IgD-negative memory B cell (primary cell): ENCODE data around the gene CDT1. TPM values are rescaled to one million over a fixed set of nuclear protein-coding genes. Genes with fewer than 3 reads are reported as not detected.
A peak's percentile ranks its signal among the peaks of the same experiment; 100 is the strongest.

Experiments used
- H3K27ac Mint-ChIP-seq, 3 donors: one replicate each; pipeline ENCODE4 v1.8.0; 2020 to 2022; ENCODE audit warnings: mild to moderate bottlenecking in 3 of 3, mixed read lengths in 3 of 3, moderate library complexity in 1 of 3
- H3K27me3 Mint-ChIP-seq: one replicate; pipeline ENCODE4 v1.8.0; 2021; ENCODE audit warnings: mixed read lengths
- H3K36me3 Mint-ChIP-seq: one replicate; pipeline ENCODE4 v1.8.0; 2020; ENCODE audit warnings: mild to moderate bottlenecking, mixed read lengths
- H3K4me1 Mint-ChIP-seq, 3 donors: one replicate each; pipeline ENCODE4 v1.8.0; 2020 to 2022; ENCODE audit warnings: mixed read lengths in 3 of 3, mild to moderate bottlenecking in 1 of 3
- H3K4me3 Mint-ChIP-seq, 4 donors: one replicate each; pipeline ENCODE4 v1.8.0; 2020 to 2022; ENCODE audit warnings: mild to moderate bottlenecking in 4 of 4, mixed read lengths in 4 of 4, moderate library complexity in 3 of 4
- H3K9me3 Mint-ChIP-seq, 3 donors: one replicate each; pipeline ENCODE4 v1.8.0; 2020 to 2021; ENCODE audit warnings: mixed read lengths in 3 of 3, mild to moderate bottlenecking in 1 of 3
- polyA plus RNA-seq: library from polyadenylated mRNA; unstranded; fragments of 300-500 nt; fragmentation: Illumina TruSeq; gene quantifications from one replicate; pipeline ENCODE4 v1.2.3, GENCODE V29; 2021

CDT1 gene
- polyA plus RNA-seq, 1 donor from 2014 or later = 0.20 TPM

DNA sequence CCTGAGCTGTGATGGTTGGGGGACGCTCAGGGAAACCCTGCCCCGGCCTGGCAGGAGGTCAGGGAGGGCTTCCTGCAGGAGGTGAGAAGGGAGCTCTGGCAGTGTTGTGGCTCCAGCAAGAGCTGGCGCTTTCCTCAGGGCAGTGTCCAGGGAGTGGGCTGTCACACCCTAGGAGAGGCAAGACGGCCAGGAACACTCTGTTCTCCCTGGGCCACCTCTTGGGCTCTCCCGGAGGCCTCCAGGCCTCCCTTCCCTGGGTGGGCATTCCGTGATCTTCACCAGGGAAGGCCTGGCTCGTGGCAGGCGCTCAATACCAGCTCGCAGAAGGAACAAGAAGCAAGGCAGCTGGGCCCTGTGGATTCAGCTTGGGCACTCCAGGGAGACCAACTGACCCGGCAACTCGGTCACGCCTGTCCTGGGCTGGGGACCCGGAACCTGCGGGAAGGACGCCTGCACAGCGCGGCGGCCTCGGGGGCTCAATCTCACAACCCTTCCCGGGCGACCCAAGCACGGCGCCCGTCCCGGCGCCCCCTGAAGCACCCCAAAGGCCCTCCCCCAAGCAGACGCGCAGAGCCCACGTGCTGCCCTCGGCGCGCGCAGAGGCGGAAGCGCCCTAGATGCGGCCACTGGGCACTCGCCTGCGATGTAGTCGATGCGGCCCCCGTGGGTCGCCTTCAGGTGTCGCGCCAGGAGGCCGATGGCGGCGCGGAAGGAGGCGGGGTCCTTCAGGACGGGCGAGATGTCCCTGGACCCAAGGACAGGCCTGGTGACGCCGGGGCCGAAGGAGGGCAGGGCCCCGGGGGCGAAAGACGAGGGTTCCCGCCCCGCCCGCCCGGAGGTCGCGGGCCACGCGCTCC lies 7.6 kb downstream of the CDT1 start:
- Mint-ChIP-seq H3K4me1 (peaks cover 0 to 8% (median 6%) of the 10 kb centered on the region in 3 donors), H3K36me3 (no peaks in the 10 kb centered on the region), H3K9me3 (no peaks in the 10 kb centered on the region)

DNA sequence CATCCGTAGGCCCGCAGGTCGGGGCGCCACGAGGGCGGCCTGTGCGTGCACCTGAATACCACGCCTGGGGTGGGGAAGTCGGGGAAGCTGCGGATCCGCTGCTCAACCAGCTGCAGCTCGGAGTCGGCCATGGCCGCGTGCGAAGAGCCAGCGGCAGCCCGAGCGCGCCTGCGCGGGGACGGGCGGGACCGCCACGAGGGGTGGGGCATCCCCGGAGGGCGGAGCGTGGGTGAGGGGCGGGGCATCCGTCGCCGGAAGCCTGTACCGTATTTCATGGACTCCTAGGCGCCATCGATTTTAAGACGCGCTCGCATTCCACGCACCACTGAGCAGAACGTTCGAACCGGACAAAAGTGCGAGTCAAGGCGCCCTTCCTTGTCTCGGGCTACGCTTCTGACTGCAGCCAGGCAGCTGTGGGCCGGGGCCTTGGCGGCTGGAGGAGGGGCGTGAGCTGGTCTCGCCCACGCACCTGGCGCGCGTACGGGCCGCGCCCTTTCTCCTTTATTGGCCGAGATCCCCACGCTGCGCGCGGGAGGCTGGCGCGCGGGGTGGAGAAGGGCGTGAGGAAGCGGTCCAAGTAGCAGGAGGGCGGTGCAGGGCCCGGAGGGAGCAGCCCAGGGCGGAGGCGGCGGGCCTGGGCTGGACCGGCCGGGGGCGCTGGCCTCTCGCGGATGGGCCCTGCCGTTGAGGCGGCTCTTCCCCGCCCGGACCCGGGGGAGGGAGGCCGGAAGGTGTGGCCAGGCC lies 8.4 kb downstream of the CDT1 start, which contains the start of gene APRT:
TSS of gene APRT (minus strand) at position 160 of the 744 bp plus-strand sequence. CDS start at position 131, 29 bp downstream.
- Mint-ChIP-seq H3K27ac (peak within 1 kb of the TSS; percentile 81 to 96 (median 89)), H3K4me1 (peaks cover 0 to 8% (median 6%) of the 10 kb centered on the region in 3 donors), H3K27me3 (no peaks in the 10 kb centered on the region), H3K9me3 (no peaks in the 10 kb centered on the region), H3K36me3 (no peaks in the 10 kb centered on the region), H3K4me3 (peak within 1 kb of the TSS; percentile 86 to 97 (median 92))

More for the DNA sequence above, 7.6 kb downstream of the CDT1 start:
- Mint-ChIP-seq H3K27me3 (no peaks in the 10 kb centered on the region), H3K4me3 (peak overlapping the region; percentile 86 to 97 (median 92)), H3K27ac (peak overlapping the region; percentile 81 to 93 (median 89))

DNA sequence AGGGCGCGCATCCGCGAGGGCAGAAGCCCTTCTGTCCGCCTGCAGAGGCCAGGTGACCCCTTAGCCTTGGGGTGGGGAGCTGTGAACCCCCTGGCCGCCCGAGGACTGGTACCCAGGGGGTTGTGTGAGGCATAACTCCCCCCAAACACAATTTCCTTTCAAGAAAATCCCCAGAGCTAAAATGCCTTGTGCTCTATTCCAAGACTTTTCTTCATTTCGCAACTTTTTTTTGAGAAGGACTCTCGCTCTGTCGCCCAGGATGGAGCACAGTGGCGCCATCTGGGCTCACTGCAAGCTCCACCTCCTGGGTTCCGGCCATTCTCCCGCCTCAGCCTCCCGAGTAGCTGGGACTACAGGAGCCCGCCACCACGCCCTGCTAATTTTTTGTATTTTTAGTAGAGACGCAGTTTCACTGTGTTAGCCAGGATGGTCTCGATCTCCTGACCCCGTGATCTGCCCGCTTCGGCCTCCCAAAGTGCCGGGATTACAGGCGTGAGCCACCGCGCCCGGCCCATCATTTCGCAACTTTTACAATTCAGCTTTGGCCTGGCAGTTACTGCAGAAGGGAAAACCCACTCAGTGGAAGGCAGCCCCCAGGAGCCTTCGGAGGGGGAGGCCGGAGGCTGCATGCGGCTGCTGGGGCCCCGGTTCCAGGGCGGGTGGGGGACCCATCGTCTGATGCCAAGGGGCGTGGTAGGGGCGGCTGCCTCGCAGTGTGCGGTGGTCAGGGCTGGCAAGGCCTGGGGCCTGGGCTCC lies 9.1 kb downstream of the CDT1 start:
- Mint-ChIP-seq H3K4me3 (peak overlapping the region; percentile 66 to 90 (median 78)), H3K36me3 (no peaks in the 10 kb centered on the region), H3K27me3 (no peaks in the 10 kb centered on the region), H3K27ac (peak overlapping the region in 2 of 3 donors; percentile 31 to 81), H3K9me3 (no peaks in the 10 kb centered on the region), H3K4me1 (peaks cover 0 to 8% (median 6%) of the 10 kb centered on the region in 3 donors)

- H3K9me3 Mint-ChIP-seq = no peaks in the 10 kb centered on the region
- H3K36me3 Mint-ChIP-seq = no peaks in the 10 kb centered on the region
- H3K4me3 Mint-ChIP-seq = peak overlapping the region in 2 of 4 donors; percentile 23 to 75
- H3K4me1 Mint-ChIP-seq = peaks cover 0 to 8% (median 6%) of the 10 kb centered on the region in 3 donors
- H3K27me3 Mint-ChIP-seq = no peaks in the 10 kb centered on the region
- peak overlapping the region in 1 of 3 donors; percentile 78 for H3K27ac Mint-ChIP-seq
Measured at GRCh38 chr16:88813269-88814143, 9.9 kb downstream of the CDT1 start.

DNA sequence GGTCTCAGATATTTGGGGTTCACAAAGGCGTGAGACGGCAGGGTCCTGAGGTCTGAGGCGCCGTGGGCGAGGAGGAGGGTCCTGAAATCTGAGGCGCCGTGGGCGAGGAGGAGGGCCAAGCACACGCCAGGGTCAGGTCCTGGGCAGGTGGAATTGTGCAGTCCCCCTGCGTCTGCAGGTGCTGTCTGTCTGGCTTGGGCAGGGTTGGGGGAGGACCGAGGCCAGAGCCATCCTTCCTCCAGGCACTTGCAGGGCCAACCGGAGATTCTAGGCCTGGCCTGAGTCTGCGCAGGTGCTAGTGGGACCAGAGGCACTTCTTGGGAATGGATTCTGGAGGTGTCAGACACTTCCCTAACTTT lies 10.5 kb downstream of the CDT1 start:
- H3K27ac Mint-ChIP-seq = peak overlapping the region in 1 of 3 donors; percentile 78
- no peaks in the 10 kb centered on the region for H3K27me3 Mint-ChIP-seq
- H3K4me1 Mint-ChIP-seq = peaks cover 0 to 8% (median 6%) of the 10 kb centered on the region in 3 donors
- H3K4me3 Mint-ChIP-seq = peak overlapping the region in 2 of 4 donors; percentile 23 to 75
- no peaks in the 10 kb centered on the region for H3K9me3 Mint-ChIP-seq
- H3K36me3 Mint-ChIP-seq = no peaks in the 10 kb centered on the region

DNA sequence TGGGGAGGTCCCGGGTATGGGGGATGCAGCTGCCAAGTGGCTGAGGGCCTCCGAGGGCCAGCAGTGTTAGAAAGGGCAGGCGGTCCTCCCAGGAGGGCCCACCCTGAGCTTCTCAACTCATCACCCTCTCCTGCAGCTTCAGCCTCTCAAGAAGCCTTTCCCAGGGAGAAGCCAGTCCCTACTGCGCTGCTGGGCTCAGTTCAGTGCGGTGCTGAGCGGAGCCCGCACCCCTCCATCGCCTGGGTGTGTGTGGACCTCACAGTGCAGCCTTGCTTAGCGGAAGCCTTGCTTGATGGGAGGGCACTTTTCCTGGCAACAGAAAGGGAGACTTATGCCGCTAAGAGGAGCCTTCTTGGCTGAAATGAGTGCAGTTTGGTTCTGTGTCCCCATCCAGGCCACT lies 11.6 kb downstream of the CDT1 start:
- Mint-ChIP-seq H3K27ac (peak overlapping the region in 1 of 3 donors; percentile 46), H3K36me3 (no peaks in the 10 kb centered on the region), H3K4me1 (peaks cover 0 to 6% (median 4%) of the 10 kb centered on the region in 3 donors), H3K4me3 (no peak overlapping the region), H3K9me3 (no peaks in the 10 kb centered on the region), H3K27me3 (no peaks in the 10 kb centered on the region)

DNA sequence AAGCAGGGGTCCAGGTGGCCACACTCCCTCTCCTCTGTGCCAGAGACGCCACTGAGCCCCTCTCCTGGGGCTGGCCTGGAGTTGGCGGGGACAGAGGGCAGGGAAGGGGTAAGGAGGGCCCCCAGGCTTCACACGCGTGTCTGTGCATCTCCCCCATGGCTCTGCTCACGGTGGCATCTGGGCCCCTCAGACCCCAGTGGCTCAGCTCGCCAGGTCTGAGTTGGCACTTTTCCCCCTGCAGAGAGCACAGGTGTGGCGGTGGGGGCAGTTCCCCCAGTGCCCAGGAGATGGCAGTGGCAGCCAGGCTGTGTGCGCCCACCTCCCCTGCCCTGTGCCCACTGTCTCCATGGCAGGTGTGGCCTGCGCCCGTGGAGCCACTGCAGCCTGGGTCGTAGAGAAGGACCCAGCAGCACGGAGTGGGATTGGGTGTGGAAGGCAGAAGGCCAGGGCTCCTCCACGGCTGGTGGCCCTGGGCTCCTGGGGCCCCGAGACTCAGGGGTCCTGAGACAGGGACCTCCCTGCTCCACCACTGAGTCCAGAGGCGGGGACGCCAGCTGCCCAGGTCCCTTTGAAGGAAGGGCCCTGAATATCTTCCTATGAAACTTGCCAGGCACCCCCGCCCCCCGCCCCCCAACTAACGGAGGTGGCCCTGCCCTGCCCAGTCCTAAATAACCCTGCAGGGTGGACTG lies 12.5 kb downstream of the CDT1 start:
- H3K9me3 Mint-ChIP-seq = no peaks in the 10 kb centered on the region
- H3K4me3 Mint-ChIP-seq = no peak overlapping the region
- no peaks in the 10 kb centered on the region for H3K36me3 Mint-ChIP-seq
- H3K27ac Mint-ChIP-seq = peak overlapping the region in 1 of 3 donors; percentile 32
- no peaks in the 10 kb centered on the region for H3K27me3 Mint-ChIP-seq
- peaks cover 0 to 6% (median 3%) of the 10 kb centered on the region in 3 donors for H3K4me1 Mint-ChIP-seq

- no peaks in the 10 kb centered on the region for H3K9me3 Mint-ChIP-seq
- peaks cover 0 to 6% (median 2%) of the 10 kb centered on the region in 3 donors for H3K4me1 Mint-ChIP-seq
- peak overlapping the region in 1 of 4 donors; percentile 17 for H3K4me3 Mint-ChIP-seq
- H3K27me3 Mint-ChIP-seq = no peaks in the 10 kb centered on the region
- no peaks in the 10 kb centered on the region for H3K36me3 Mint-ChIP-seq
- peak overlapping the region in 1 of 3 donors; percentile 35 for H3K27ac Mint-ChIP-seq
Measured at GRCh38 chr16:88816736-88817535, 13.3 kb downstream of the CDT1 start.

DNA sequence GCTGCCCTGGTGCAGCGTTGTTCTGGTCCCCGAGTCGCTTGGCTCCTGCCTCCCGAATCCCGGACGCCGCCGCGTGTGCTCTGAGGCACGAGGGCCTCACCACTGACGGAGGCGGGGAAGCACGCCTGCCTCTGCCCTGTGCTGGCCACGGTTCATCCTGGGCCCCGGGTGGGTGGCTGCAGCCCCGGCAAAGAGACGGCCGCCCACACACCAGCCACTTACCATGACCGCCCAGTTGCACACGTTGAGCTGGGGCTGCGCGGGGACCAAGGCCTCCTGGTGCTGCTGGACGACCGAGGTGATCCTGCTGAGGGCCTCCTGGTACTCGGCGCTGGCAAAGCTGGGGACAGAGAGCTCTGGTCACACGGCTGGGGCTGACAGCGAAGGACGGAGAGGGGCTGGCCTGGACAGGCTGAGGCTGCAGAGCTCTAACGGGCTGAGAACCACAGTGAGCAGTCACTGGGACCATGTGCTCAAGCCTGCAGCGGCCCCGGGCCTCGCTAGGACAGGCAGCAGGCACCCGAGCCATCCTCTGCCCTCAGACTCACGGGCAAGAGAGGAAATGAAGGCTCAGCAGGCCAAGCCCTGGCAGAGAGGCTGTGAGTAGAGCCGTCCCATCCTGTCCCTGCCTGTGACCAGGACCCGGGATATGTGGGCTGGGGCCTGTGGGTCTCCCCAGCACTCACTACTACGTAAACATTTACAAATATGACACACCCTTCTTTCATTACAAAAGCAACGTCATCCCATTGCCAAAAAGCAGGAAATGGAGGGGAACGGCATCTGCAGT lies 14.4 kb downstream of the CDT1 start:
- Mint-ChIP-seq H3K27me3 (no peaks in the 10 kb centered on the region), H3K36me3 (no peaks in the 10 kb centered on the region), H3K9me3 (no peaks in the 10 kb centered on the region), H3K4me1 (peaks cover 0 to 6% (median 0%) of the 10 kb centered on the region in 3 donors), H3K4me3 (no peak overlapping the region), H3K27ac (no peak overlapping the region)

- Mint-ChIP-seq H3K27me3 (no peaks in the 10 kb centered on the region), H3K4me1 (peaks cover 0 to 6% (median 0%) of the 10 kb centered on the region in 3 donors), H3K9me3 (no peaks in the 10 kb centered on the region), H3K36me3 (no peaks in the 10 kb centered on the region), H3K27ac (no peak overlapping the region), H3K4me3 (no peak overlapping the region)
Measured at GRCh38 chr16:88818575-88818874, 14.9 kb downstream of the CDT1 start.

DNA sequence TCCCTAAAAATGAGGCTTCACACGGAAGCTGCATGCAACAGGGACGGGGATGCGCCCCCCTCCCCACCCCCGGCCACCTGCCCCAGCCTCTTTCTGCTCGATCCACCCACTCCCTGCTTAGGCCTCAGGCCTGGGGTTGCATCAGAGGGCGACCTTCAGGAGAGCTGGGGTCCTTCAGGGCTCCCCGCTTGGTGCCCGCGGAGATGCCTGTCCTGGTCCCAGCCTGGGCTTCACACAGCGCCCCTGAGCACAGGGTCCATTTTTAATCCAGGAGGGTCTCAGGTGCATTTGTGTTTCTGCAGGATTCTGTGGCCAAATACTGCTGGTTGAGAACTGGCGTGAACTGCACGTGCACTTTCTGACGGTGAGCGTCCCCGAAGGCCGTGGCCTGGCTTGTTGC lies 15.5 kb downstream of the CDT1 start:
- H3K4me1 Mint-ChIP-seq = no peaks in the 10 kb centered on the region
- H3K36me3 Mint-ChIP-seq = no peaks in the 10 kb centered on the region
- H3K9me3 Mint-ChIP-seq = no peaks in the 10 kb centered on the region
- H3K4me3 Mint-ChIP-seq = no peak overlapping the region
- no peaks in the 10 kb centered on the region for H3K27me3 Mint-ChIP-seq
- no peak overlapping the region for H3K27ac Mint-ChIP-seq

- Mint-ChIP-seq H3K27ac (no peak overlapping the region), H3K27me3 (no peaks in the 10 kb centered on the region), H3K36me3 (no peaks in the 10 kb centered on the region), H3K9me3 (no peaks in the 10 kb centered on the region), H3K4me1 (no peaks in the 10 kb centered on the region), H3K4me3 (no peak overlapping the region)
Measured at GRCh38 chr16:88820385-88821025, 16.9 kb downstream of the CDT1 start.
